ENCODE measurements around the gene TNFSF13. TPM values are rescaled to one million over a fixed set of nuclear protein-coding genes. Genes with fewer than 3 reads are reported as not detected.
A peak's percentile ranks its signal among the peaks of the same experiment; 100 is the strongest.

Gene TNFSF13
- total RNA-seq, 4 donors from 2014 or later, result 7.6 to 30.6 (median 17.6) TPM

- TF ChIP-seq CTCF (IDR thresholded peaks at IDR 0.05) (no peak), POLR2A (IDR thresholded peaks at IDR 0.05) (no peak)
- intact Hi-C loops (cut with DNase I; ENCODE audit: low total_unique reads), result loop anchor here (5.0 kb wide), 1 partner anchor 541 kb away; no protein-coding TSS in a partner anchor
- 0 to 2% methylated on average over 51 of the region's 71 CpGs for WGBS, 2 donors
- peak overlapping the region; percentile 100 for H3K4me3 ChIP-seq (ENCODE audit: low read depth, poor library complexity, severe bottlenecking)
- DNase-seq (ENCODE audit: low spot score in 2 of 2), result peak; percentile 85 to 98
Measured at GRCh38 chr17:7573324-7574080, 15.0 kb downstream of the TNFSF13 start.

- no peak for TF ChIP-seq CTCF (IDR thresholded peaks at IDR 0.05)
- no peak for TF ChIP-seq POLR2A (IDR thresholded peaks at IDR 0.05)
- no peak for DNase-seq (ENCODE audit: low spot score in 2 of 2)
- intact Hi-C loops (cut with DNase I; ENCODE audit: low total_unique reads), result loop anchor here (5.0 kb wide), 1 partner anchor 542 kb away; no protein-coding TSS in a partner anchor
- 21 to 28% methylated on average over 14 to 15 of the region's 15 CpGs for WGBS, 2 donors
- peak overlapping the region; percentile 100 for H3K4me3 ChIP-seq (ENCODE audit: low read depth, poor library complexity, severe bottlenecking)
Measured at GRCh38 chr17:7574176-7574953, 15.8 kb downstream of the TNFSF13 start.

- TF ChIP-seq CTCF (IDR thresholded peaks at IDR 0.05) (no peak), POLR2A (IDR thresholded peaks at IDR 0.05) (no peak)
- intact Hi-C loops (cut with DNase I; ENCODE audit: low total_unique reads), result no loop called here
- no peak for DNase-seq (ENCODE audit: low spot score in 2 of 2)
- 33 to 74% methylated on average over 1 of the region's 1 CpG for WGBS, 2 donors
- H3K4me3 ChIP-seq (ENCODE audit: low read depth, poor library complexity, severe bottlenecking), result no peak overlapping the region
Measured at GRCh38 chr17:7575481-7575883, 16.9 kb downstream of the TNFSF13 start.

GRCh38 chr17:7575959-7576358, 17.4 kb downstream of the TNFSF13 start:
- intact Hi-C loops (cut with DNase I; ENCODE audit: low total_unique reads), result no loop called here
- no peak overlapping the region for H3K4me3 ChIP-seq (ENCODE audit: low read depth, poor library complexity, severe bottlenecking)
- no peak for DNase-seq (ENCODE audit: low spot score in 2 of 2)
- TF ChIP-seq CTCF (IDR thresholded peaks at IDR 0.05), result no peak
- TF ChIP-seq POLR2A (IDR thresholded peaks at IDR 0.05), result no peak
- WGBS, 2 donors, result 75 to 79% methylated on average over 7 of the region's 7 CpGs

- intact Hi-C loops (cut with DNase I; ENCODE audit: low total_unique reads), result no loop called here
- 84 to 86% methylated on average over 14 of the region's 14 CpGs for WGBS, 2 donors
- H3K4me3 ChIP-seq (ENCODE audit: low read depth, poor library complexity, severe bottlenecking), result no peak overlapping the region
- DNase-seq (ENCODE audit: low spot score in 2 of 2), result no peak
- TF ChIP-seq POLR2A (IDR thresholded peaks at IDR 0.05) (no peak), CTCF (IDR thresholded peaks at IDR 0.05) (no peak)
Measured at GRCh38 chr17:7576432-7576937, 17.9 kb downstream of the TNFSF13 start.
